H1 (cell line): ENCODE data around the gene ZBTB16. TPM values are rescaled to one million over a fixed set of nuclear protein-coding genes. Genes with fewer than 3 reads are reported as not detected.

Source experiments
- CTCF ChIA-PET: fragments of 300-600 bp; sonication (Branson Sonifier 250); formaldehyde crosslinking; loops from one replicate; lab custom pipeline; 2021; ENCODE audit not compliant: partially characterized antibody; lab: Charles Lee
- POLR2A ChIA-PET: fragments of 300-600 bp; sonication (Branson Sonifier 250); formaldehyde crosslinking; loops from one replicate; lab custom pipeline; 2021; ENCODE audit warnings: inconsistent platforms; ENCODE audit not compliant: partially characterized antibody; lab: Charles Lee
- DNase-seq, 2 experiments: peaks; one replicate each; pipeline versions ENCODE4 v3.0.0 to v3.0.0-alpha.2; 2010 to 2022; ENCODE audit warnings: low spot score in 2 of 2, low read depth in 1 of 2, mixed read lengths in 1 of 2
- FAIRE-seq: peaks from 2 replicates; lab custom pipeline; 2011; peaks lifted over from hg19 to GRCh38; lab: Jason Lieb, UNC
- H2AFZ ChIP-seq: 2 replicates; pipeline ENCODE4 v1.8.1; 2012; ENCODE audit warnings: low read length, inconsistent platforms
- H2AK5ac ChIP-seq: 2 replicates; pipeline ENCODE4 v1.6.1; 2013; ENCODE audit warnings: low read depth, low read length
- H2BK120ac ChIP-seq: replicated peaks from 2 replicates; pipeline ENCODE3; 2013; ENCODE audit warnings: low read depth, low read length, inconsistent platforms
- H2BK12ac ChIP-seq: 2 replicates; pipeline ENCODE4 v1.6.1; 2013; ENCODE audit warnings: low read depth, low read length
- H2BK15ac ChIP-seq: 2 replicates; pipeline ENCODE4 v1.6.1; 2013; ENCODE audit warnings: low read length
- H2BK20ac ChIP-seq: 2 replicates; pipeline ENCODE4 v1.6.1; 2013; ENCODE audit warnings: low read length
- H2BK5ac ChIP-seq: 2 replicates; pipeline ENCODE4 v1.6.1; 2013; ENCODE audit warnings: low read depth, low read length
- H3K14ac ChIP-seq: 2 replicates; pipeline ENCODE4 v1.6.1; 2013; ENCODE audit warnings: inconsistent platforms; ENCODE audit not compliant: insufficient read length
- H3K18ac ChIP-seq: 2 replicates; pipeline ENCODE4 v1.6.1; 2013; ENCODE audit warnings: low read length; ENCODE audit errors: extremely low read depth
- H3K23ac ChIP-seq: 2 replicates; pipeline ENCODE4 v1.6.1; 2013; ENCODE audit warnings: inconsistent platforms; ENCODE audit not compliant: insufficient read length
- H3K23me2 ChIP-seq: 2 replicates; pipeline ENCODE4 v1.6.1; 2013; ENCODE audit warnings: low read depth, low read length
- H3K27ac ChIP-seq: 2 replicates; pipeline ENCODE4 v1.6.1; 2011; ENCODE audit warnings: low read depth, low read length, inconsistent platforms
- H3K27me3 ChIP-seq, 4 experiments: replicated peaks in 1 of 4; 1 replicate in 1 of 4; 2 replicates in 3 of 4; pipeline versions ENCODE4 v1.6.1 to v1.8.1; 2011 to 2013; ENCODE audit warnings: low read length in 3 of 4, mild to moderate bottlenecking in 3 of 4, inconsistent platforms in 2 of 4, mixed read lengths in 2 of 4, moderate library complexity in 1 of 4; ENCODE audit not compliant: control insufficient read depth in 3 of 4, insufficient read depth in 3 of 4; ENCODE audit errors: extremely low read depth in 1 of 4
- H3K36me3 ChIP-seq, 4 experiments: 2 replicates each; pipeline versions ENCODE4 v1.6.1 to v1.8.1; 2011 to 2013; ENCODE audit warnings: mild to moderate bottlenecking in 4 of 4, low read length in 3 of 4, moderate library complexity in 2 of 4, control low read depth in 1 of 4, inconsistent platforms in 1 of 4; ENCODE audit not compliant: insufficient read depth in 4 of 4, control insufficient read depth in 2 of 4
- H3K4ac ChIP-seq: replicated peaks from 2 replicates; pipeline ENCODE3; 2013; ENCODE audit warnings: low read length, low read depth, mixed read lengths, inconsistent platforms; ENCODE audit not compliant: insufficient read length
- H3K4me1 ChIP-seq, 4 experiments: replicated peaks in 1 of 4; 1 replicate in 1 of 4; 2 replicates in 3 of 4; pipeline versions ENCODE4 v1.6.1 to v1.8.1; 2011 to 2013; ENCODE audit warnings: low read length in 3 of 4, inconsistent platforms in 2 of 4, mixed read lengths in 1 of 4; ENCODE audit not compliant: insufficient read depth in 4 of 4, control insufficient read depth in 3 of 4
- H3K4me2 ChIP-seq, 2 experiments: 2 replicates each; pipeline versions ENCODE4 v1.6.1 to v1.8.1; 2011 to 2013; ENCODE audit warnings: low read depth in 2 of 2, low read length in 2 of 2, control low read depth in 1 of 2, inconsistent platforms in 1 of 2, mild to moderate bottlenecking in 1 of 2; ENCODE audit not compliant: insufficient read depth in 1 of 2
- H3K4me3 ChIP-seq, 4 experiments: fragments of 200-600, 300-600 bp in 1 of 4; sonication (generic), shearing (Covaris generic), sonication (Bioruptor Twin) in 1 of 4; 2 replicates each; pipeline versions ENCODE4 v1.5.1 to v1.8.1; 2011 to 2016; ENCODE audit warnings: low read length in 4 of 4, low read depth in 3 of 4, control low read depth in 2 of 4, inconsistent platforms in 2 of 4, mild to moderate bottlenecking in 2 of 4, mixed read lengths in 1 of 4, moderate library complexity in 1 of 4; ENCODE audit not compliant: insufficient read depth in 2 of 4; ENCODE audit errors: extremely low read depth in 1 of 4
- H3K56ac ChIP-seq: replicated peaks from 2 replicates; pipeline ENCODE3; 2013; ENCODE audit warnings: low read depth, mild to moderate bottlenecking, mixed read lengths, low read length, inconsistent platforms; ENCODE audit not compliant: insufficient read length
- H3K79me1 ChIP-seq: 2 replicates; pipeline ENCODE4 v1.6.1; 2013; ENCODE audit warnings: low read depth, low read length, control low read depth
- H3K79me2 ChIP-seq, 2 experiments: 2 replicates each; pipeline versions ENCODE4 v1.6.1 to v1.8.1; 2012 to 2013; ENCODE audit warnings: low read length in 2 of 2, mild to moderate bottlenecking in 2 of 2, inconsistent platforms in 1 of 2; ENCODE audit not compliant: insufficient read depth in 2 of 2, control insufficient read depth in 1 of 2
- H3K9ac ChIP-seq, 4 experiments: replicated peaks in 1 of 4; 1 replicate in 1 of 4; 2 replicates in 3 of 4; pipeline versions ENCODE4 v1.6.1 to v1.8.1; 2011 to 2013; ENCODE audit warnings: low read depth in 3 of 4, low read length in 3 of 4, control low read depth in 2 of 4, mild to moderate bottlenecking in 2 of 4, moderate library complexity in 2 of 4, inconsistent platforms in 1 of 4; ENCODE audit errors: extremely low read depth in 1 of 4
- H3K9me3 ChIP-seq, 2 experiments: 2 replicates each; pipeline versions ENCODE4 v1.6.1 to v1.8.1; 2012 to 2013; ENCODE audit warnings: mild to moderate bottlenecking in 2 of 2, moderate library complexity in 2 of 2, control low read depth in 1 of 2, inconsistent platforms in 1 of 2, low read depth in 1 of 2, low read length in 1 of 2, mixed read lengths in 1 of 2; ENCODE audit not compliant: insufficient read depth in 2 of 2
- H4K20me1 ChIP-seq, 2 experiments: replicated peaks in 1 of 2; 2 replicates each; pipeline versions ENCODE3 to v1.8.1; 2011 to 2013; ENCODE audit warnings: inconsistent platforms in 2 of 2, low read length in 2 of 2, mild to moderate bottlenecking in 1 of 2; ENCODE audit not compliant: insufficient read depth in 2 of 2, control insufficient read depth in 1 of 2
- H4K5ac ChIP-seq: 2 replicates; pipeline ENCODE4 v1.6.1; 2013; ENCODE audit warnings: low read length, low read depth, mixed read lengths, inconsistent platforms; ENCODE audit not compliant: insufficient read length
- H4K8ac ChIP-seq: 2 replicates; pipeline ENCODE4 v1.8.0; 2013; ENCODE audit warnings: mild to moderate bottlenecking, moderate library complexity, low read length, inconsistent platforms; ENCODE audit not compliant: insufficient read depth; ENCODE audit errors: extremely low read depth
- H4K91ac ChIP-seq: replicated peaks from 2 replicates; pipeline ENCODE3; 2013; ENCODE audit warnings: low read length, mixed read lengths, inconsistent platforms; ENCODE audit not compliant: insufficient read length
- E2F6 ChIP-seq: IDR thresholded peaks from 2 replicates; pipeline ENCODE4 v1.6.1; 2012; ENCODE audit warnings: inconsistent platforms
- GABPA ChIP-seq: IDR thresholded peaks from 2 replicates; pipeline ENCODE4 v1.6.1; 2011; ENCODE audit warnings: mild to moderate bottlenecking, low read length, moderate library complexity, borderline replicate concordance; ENCODE audit not compliant: insufficient read depth
- HDAC2 ChIP-seq, 2 experiments: fragments of 300-600 bp in 1 of 2; sonication (generic) in 1 of 2; IDR thresholded peaks; 2 replicates each; pipeline ENCODE4 v1.6.1; 2011 to 2012; ENCODE audit warnings: low read depth in 2 of 2, low read length in 2 of 2, mild to moderate bottlenecking in 2 of 2, moderate library complexity in 2 of 2, borderline replicate concordance in 1 of 2, inconsistent platforms in 1 of 2
- JUND ChIP-seq: IDR thresholded peaks from 2 replicates; pipeline ENCODE4 v1.6.1; 2011; ENCODE audit warnings: mild to moderate bottlenecking, improper control_type of control experiment, low read length
- RBBP5 ChIP-seq: IDR thresholded peaks from 2 replicates; pipeline ENCODE4 v1.7.1; 2012; ENCODE audit warnings: low read depth, mild to moderate bottlenecking, inconsistent platforms, low read length, moderate library complexity, borderline replicate concordance
- RFX5 ChIP-seq: IDR thresholded peaks from 2 replicates; pipeline ENCODE4 v1.6.1; 2011; ENCODE audit warnings: low read depth, low read length, improper control_type of control experiment, borderline replicate concordance
- SIX5 ChIP-seq: IDR thresholded peaks from 2 replicates; pipeline ENCODE4 v1.6.1; 2011; ENCODE audit warnings: mild to moderate bottlenecking, low read depth, low read length
- SRF ChIP-seq: IDR thresholded peaks from 2 replicates; pipeline ENCODE4 v1.6.1; 2011; ENCODE audit warnings: mild to moderate bottlenecking, low read depth, low read length, moderate library complexity
- YY1 ChIP-seq: IDR thresholded peaks from 2 replicates; pipeline ENCODE4 v1.6.1; 2011; ENCODE audit warnings: low read depth, mild to moderate bottlenecking, low read length
- WGBS, 2 experiments: shearing (Covaris generic) in 1 of 2; methylation state at CpG; one replicate each; pipeline versions ENCODE4 v1.1.6 to v1.1.7; 2013 to 2015; ENCODE audit warnings: low lambda C conversion rate in 2 of 2, mixed read lengths in 2 of 2, inconsistent platforms in 1 of 2, low coverage in 1 of 2, missing lambda C conversion rate in 1 of 2; ENCODE audit not compliant: insufficient replicate concordance in 2 of 2, insufficient coverage in 1 of 2, insufficient read length in 1 of 2; ENCODE audit errors: extremely low coverage in 1 of 2, missing lambda C conversion rate in 1 of 2; 5-methylcytosine and 5-hydroxymethylcytosine counted together
- polyA plus RNA-seq, 7 experiments: library from polyadenylated mRNA; depleted of rRNA in 3 of 7; stranded (reverse) in 5 of 7; unstranded in 2 of 7; fragments of >200 nt in 5 of 7; fragments of 200-250 nt in 2 of 7; gene quantifications; 1 replicate in 5 of 7; 2 replicates in 1 of 7; 4 replicates in 1 of 7; pipeline versions ENCODE4 v1.2.1 to v1.2.3, GENCODE V29; 2011 to 2013; ENCODE audit warnings: missing spikeins in 2 of 7, mixed read lengths in 2 of 7
- total RNA-seq: library from RNA; stranded (reverse); fragmentation: NEBNext Ultra II Directional; extraction: Animal tissue kit (Norgen Biotek cat#: 25700); gene quantifications from 2 replicates; pipeline ENCODE4 v1.2.1, GENCODE V29; 2021
- TF ChIP-seq, protein P1 (sequence below): IDR thresholded peaks from 2 replicates; pipeline ENCODE4 v1.6.1; 2012; ENCODE audit warnings: low read length, inconsistent platforms

The ZBTB16 gene
- total and polyA plus RNA-seq, 2 of the 8 experiments (the other 6 are each of a cell fraction or from before 2014, with no cell fraction given), result 0.12 to 0.61 TPM

GRCh38 chr11:114017723-114018122 is 41.8 kb upstream of the ZBTB16 start:
- no peak overlapping the region for H4K5ac ChIP-seq
- no peak overlapping the region for H4K91ac ChIP-seq
- H3K18ac ChIP-seq, result no peak overlapping the region
- H3K4me3 ChIP-seq, result no peak overlapping the region
- no peak overlapping the region for H2BK15ac ChIP-seq
- no peak overlapping the region for H3K56ac ChIP-seq
- no peak overlapping the region for H2BK5ac ChIP-seq
- no peaks in the 10 kb centered on the region for H3K27me3 ChIP-seq
- DNase-seq (no peak), FAIRE-seq (no peak)
- H2BK20ac ChIP-seq, result no peak overlapping the region
- no peak overlapping the region for H3K27ac ChIP-seq
- H3K9ac ChIP-seq, result no peak overlapping the region
- H3K14ac ChIP-seq, result no peak overlapping the region
- POLR2A ChIA-PET, result no interaction called here
- H4K8ac ChIP-seq, result no peak overlapping the region
- no peak overlapping the region for H2BK12ac ChIP-seq
- no peak overlapping the region for H3K4ac ChIP-seq
- TF ChIP-seq RBBP5 (no peak), SIX5 (no peak), YY1 (no peak), GABPA (no peak), JUND (no peak), SRF (no peak), E2F6 (no peak), HDAC2 (IDR thresholded peaks at IDR 0.05; ENCODE audit: borderline replicate concordance in 1 of 2, low read depth in 2 of 2, low read length in 2 of 2) (no peak), RFX5 (no peak)
- TF ChIP-seq, protein P1, sequence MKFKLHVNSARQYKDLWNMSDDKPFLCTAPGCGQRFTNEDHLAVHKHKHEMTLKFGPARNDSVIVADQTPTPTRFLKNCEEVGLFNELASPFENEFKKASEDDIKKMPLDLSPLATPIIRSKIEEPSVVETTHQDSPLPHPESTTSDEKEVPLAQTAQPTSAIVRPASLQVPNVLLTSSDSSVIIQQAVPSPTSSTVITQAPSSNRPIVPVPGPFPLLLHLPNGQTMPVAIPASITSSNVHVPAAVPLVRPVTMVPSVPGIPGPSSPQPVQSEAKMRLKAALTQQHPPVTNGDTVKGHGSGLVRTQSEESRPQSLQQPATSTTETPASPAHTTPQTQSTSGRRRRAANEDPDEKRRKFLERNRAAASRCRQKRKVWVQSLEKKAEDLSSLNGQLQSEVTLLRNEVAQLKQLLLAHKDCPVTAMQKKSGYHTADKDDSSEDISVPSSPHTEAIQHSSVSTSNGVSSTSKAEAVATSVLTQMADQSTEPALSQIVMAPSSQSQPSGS, result no peak
- no peaks in the 10 kb centered on the region for H3K79me1 ChIP-seq
- no peaks in the 10 kb centered on the region for H3K4me1 ChIP-seq
- WGBS, 2 experiments, result 44% methylated on average over 2 of the region's 2 CpGs; no CpG with 5 or more reads in 1 of the 2 experiments
- no peak overlapping the region for H2AK5ac ChIP-seq
- no peaks in the 10 kb centered on the region for H3K79me2 ChIP-seq
- H3K23ac ChIP-seq, result no peak overlapping the region
- H2AFZ ChIP-seq, result no peak overlapping the region
- H4K20me1 ChIP-seq, result no peaks in the 10 kb centered on the region
- no peak overlapping the region for H2BK120ac ChIP-seq
- H3K4me2 ChIP-seq, result no peak overlapping the region
- CTCF ChIA-PET, result interaction anchor here (0.9 to 4.9 kb wide), 10 partner anchors 10 to 244 kb away, joined by 3 to 38 read pairs (median 4); no protein-coding TSS in a partner anchor
- H3K9me3 ChIP-seq, result no peaks in the 10 kb centered on the region
- 0 out of 2 replicates have a peak, but pooled peaks cover 1% of the 10 kb centered on the region for H3K23me2 ChIP-seq
- H3K36me3 ChIP-seq, result no peaks in the 10 kb centered on the region
